B cell (primary cell): ENCODE results near the gene ITGB8. TPM values are rescaled to one million over a fixed set of nuclear protein-coding genes. Genes with fewer than 3 reads are reported as not detected.

Experiments
- ATAC-seq: fragments of 200-7000 bp; cut with Tn5 transposase; one replicate; pipeline ENCODE4 v1.10.0; 2021; ENCODE audit warnings: low read depth, mild to moderate bottlenecking, moderate number of reproducible peaks, moderate library complexity
- CTCF ChIA-PET: fragments of 350-600 bp; sonication (Branson Sonifier 250); formaldehyde crosslinking; loops from one replicate; lab custom pipeline; 2021; ENCODE audit warnings: antibody characterized with exemption, inconsistent platforms; lab: Charles Lee
- POLR2A ChIA-PET: fragments of 350-600 bp; sonication (Branson Sonifier 250); formaldehyde crosslinking; loops from one replicate; lab custom pipeline; 2021; ENCODE audit warnings: antibody characterized with exemption; lab: Charles Lee
- DNase-seq: peaks from one replicate; pipeline ENCODE4 v3.0.0; 2013
- H2AFZ ChIP-seq: 2 replicates; pipeline ENCODE4 v1.6.1; 2012; ENCODE audit warnings: mild to moderate bottlenecking, low read depth, low read length; ENCODE audit not compliant: insufficient read depth, poor library complexity, severe bottlenecking
- H3K27ac ChIP-seq, 2 donors: 1 replicate in 1 of 2; 2 replicates in 1 of 2; pipeline ENCODE4 v1.5.1; 2012 to 2013; ENCODE audit warnings: low read length in 2 of 2, mild to moderate bottlenecking in 2 of 2, moderate library complexity in 1 of 2
- H3K27me3 ChIP-seq, 4 experiments: fragments of 200-600 bp in 1 of 4; sonication (generic) in 1 of 4; replicated peaks in 1 of 4; 1 replicate in 2 of 4; 2 replicates in 2 of 4; pipeline versions ENCODE4 v1.6.1 to v1.7.0; 2013 to 2016; ENCODE audit warnings: low read length in 3 of 4, mild to moderate bottlenecking in 2 of 4, mixed read lengths in 1 of 4, moderate library complexity in 1 of 4; ENCODE audit not compliant: insufficient read depth in 4 of 4, control insufficient read depth in 3 of 4; ENCODE audit errors: control extremely low read depth in 1 of 4
- H3K36me3 ChIP-seq, 2 experiments: replicated peaks in 1 of 2; 1 replicate in 1 of 2; 2 replicates in 1 of 2; pipeline versions ENCODE4 v1.6.1 to v1.7.1; 2013; ENCODE audit warnings: low read length in 1 of 2; ENCODE audit not compliant: insufficient read depth in 2 of 2, control insufficient read depth in 1 of 2; ENCODE audit errors: control extremely low read depth in 1 of 2, extremely low read depth in 1 of 2
- H3K4me1 ChIP-seq, 2 donors: fragments of 200-600 bp in 1 of 2; sonication (generic) in 1 of 2; 1 replicate in 1 of 2; 2 replicates in 1 of 2; pipeline versions ENCODE4 v1.5.1 to v1.6.1; 2013 to 2017; ENCODE audit warnings: low read length in 2 of 2; ENCODE audit not compliant: control insufficient read depth in 2 of 2, insufficient read depth in 2 of 2
- H3K4me2 ChIP-seq: replicated peaks from 2 replicates; pipeline ENCODE3; 2012; ENCODE audit warnings: mild to moderate bottlenecking, low read depth, low read length; ENCODE audit not compliant: poor library complexity, severe bottlenecking
- H3K4me3 ChIP-seq, 5 experiments: fragments of 200-600 bp in 1 of 5; sonication (generic) in 1 of 5; 1 replicate in 3 of 5; 2 replicates in 2 of 5; pipeline versions ENCODE4 v1.5.1 to v1.7.0; 2011 to 2016; ENCODE audit warnings: low read length in 4 of 5, mild to moderate bottlenecking in 4 of 5, low read depth in 2 of 5, control low read depth in 1 of 5, moderate library complexity in 1 of 5; ENCODE audit not compliant: insufficient read depth in 1 of 5; ENCODE audit errors: control extremely low read depth in 1 of 5, extremely low read depth in 1 of 5
- H3K79me2 ChIP-seq: fragments of 200-600 bp; sonication (generic); one replicate; pipeline ENCODE4 v1.6.0; 2016; ENCODE audit warnings: low read length; ENCODE audit not compliant: control insufficient read depth, insufficient read depth
- H3K9ac ChIP-seq: fragments of 200-600 bp; sonication (generic); 2 replicates; pipeline ENCODE4 v1.6.1; 2017; ENCODE audit warnings: mild to moderate bottlenecking, low read length, moderate library complexity
- H3K9me3 ChIP-seq, 3 donors: one replicate each; pipeline versions ENCODE4 v1.6.1 to v1.7.1; 2013; ENCODE audit warnings: low read length in 2 of 3; ENCODE audit not compliant: control insufficient read depth in 2 of 3, insufficient read depth in 1 of 3; ENCODE audit errors: control extremely low read depth in 1 of 3
- H4K20me1 ChIP-seq: 2 replicates; pipeline ENCODE4 v1.6.0; 2012; ENCODE audit warnings: mild to moderate bottlenecking, low read length; ENCODE audit not compliant: insufficient read depth, control insufficient read depth, poor library complexity, severe bottlenecking
- H3K27ac Mint-ChIP-seq: one replicate; pipeline ENCODE4 v1.8.0; 2021; ENCODE audit warnings: mixed read lengths
- H3K27me3 Mint-ChIP-seq: one replicate; pipeline ENCODE4 v1.8.0; 2021; ENCODE audit warnings: mixed read lengths
- H3K4me1 Mint-ChIP-seq: one replicate; pipeline ENCODE4 v1.8.0; 2021; ENCODE audit warnings: mixed read lengths
- H3K4me3 Mint-ChIP-seq: one replicate; pipeline ENCODE4 v1.8.0; 2021; ENCODE audit warnings: mixed read lengths
- H3K9me3 Mint-ChIP-seq: one replicate; pipeline ENCODE4 v1.8.0; 2022; ENCODE audit warnings: mixed read lengths; ENCODE audit not compliant: insufficient read depth
- EZH2 ChIP-seq: IDR thresholded peaks from 2 replicates; pipeline ENCODE4 v1.6.1; 2012; ENCODE audit warnings: borderline replicate concordance, low read depth, mild to moderate bottlenecking, moderate library complexity, low read length; ENCODE audit not compliant: insufficient read depth, poor library complexity, severe bottlenecking
- WGBS: methylation state at CpG from one replicate; pipeline ENCODE4 v1.1.5; 2013; ENCODE audit warnings: missing lambda C conversion rate; ENCODE audit not compliant: insufficient coverage; 5-methylcytosine and 5-hydroxymethylcytosine counted together
- intact Hi-C: fragments of 100-400 bp; cut with micrococcal nuclease; formaldehyde crosslinking; loops from one replicate; pipeline ENCODE4 v1.10.0; 2022
- polyA plus RNA-seq: library from polyadenylated mRNA; depleted of rRNA; stranded (reverse); fragments of >200 nt; gene quantifications from 2 replicates; pipeline ENCODE4 v1.2.3, GENCODE V29; 2012
- total RNA-seq, 2 donors: library from RNA; stranded (reverse); fragments of 120-200 nt in 1 of 2; gene quantifications; 1 replicate in 1 of 2; 2 replicates in 1 of 2; pipeline versions ENCODE4 v1.2.3 to v1.2.4, GENCODE V29; 2013 to 2022
- TF ChIP-seq, protein P1 (sequence below): fragments of 200-600 bp; IDR thresholded peaks from one replicate; pipeline ENCODE4 v1.8.0; 2022; ENCODE audit warnings: antibody characterized with exemption, mild to moderate bottlenecking

The ITGB8 gene
- total and polyA plus RNA-seq, 2 donors (not counting 1 experiment from before 2014, with no cell fraction given) = 0.01 to 0.30 TPM

GRCh38 chr7:20299145-20299544 is 31.6 kb upstream of the ITGB8 start:
- H4K20me1 ChIP-seq = no peaks in the 10 kb centered on the region
- 83% methylated on average over 1 of the region's 1 CpG for WGBS
- no peaks in the 10 kb centered on the region for H3K36me3 ChIP-seq
- intact Hi-C loops = no loop called here
- no peak overlapping the region for H2AFZ ChIP-seq
- H3K4me2 ChIP-seq = no peak overlapping the region
- H3K27me3 ChIP-seq = no peaks in the 10 kb centered on the region
- H3K79me2 ChIP-seq = no peaks in the 10 kb centered on the region
- no peak overlapping the region for H3K9ac ChIP-seq
- H3K27ac ChIP-seq = no peak overlapping the region
- H3K4me1 ChIP-seq = peaks cover 0 to 5% of the 10 kb centered on the region in 2 donors
- peaks cover 7% of the 10 kb centered on the region for H3K9me3 Mint-ChIP-seq
- TF ChIP-seq, protein P1, sequence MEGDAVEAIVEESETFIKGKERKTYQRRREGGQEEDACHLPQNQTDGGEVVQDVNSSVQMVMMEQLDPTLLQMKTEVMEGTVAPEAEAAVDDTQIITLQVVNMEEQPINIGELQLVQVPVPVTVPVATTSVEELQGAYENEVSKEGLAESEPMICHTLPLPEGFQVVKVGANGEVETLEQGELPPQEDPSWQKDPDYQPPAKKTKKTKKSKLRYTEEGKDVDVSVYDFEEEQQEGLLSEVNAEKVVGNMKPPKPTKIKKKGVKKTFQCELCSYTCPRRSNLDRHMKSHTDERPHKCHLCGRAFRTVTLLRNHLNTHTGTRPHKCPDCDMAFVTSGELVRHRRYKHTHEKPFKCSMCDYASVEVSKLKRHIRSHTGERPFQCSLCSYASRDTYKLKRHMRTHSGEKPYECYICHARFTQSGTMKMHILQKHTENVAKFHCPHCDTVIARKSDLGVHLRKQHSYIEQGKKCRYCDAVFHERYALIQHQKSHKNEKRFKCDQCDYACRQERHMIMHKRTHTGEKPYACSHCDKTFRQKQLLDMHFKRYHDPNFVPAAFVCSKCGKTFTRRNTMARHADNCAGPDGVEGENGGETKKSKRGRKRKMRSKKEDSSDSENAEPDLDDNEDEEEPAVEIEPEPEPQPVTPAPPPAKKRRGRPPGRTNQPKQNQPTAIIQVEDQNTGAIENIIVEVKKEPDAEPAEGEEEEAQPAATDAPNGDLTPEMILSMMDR = no peak
- no peak for TF ChIP-seq EZH2
- peaks cover 16% of the 10 kb centered on the region for H3K4me1 Mint-ChIP-seq
- no peak overlapping the region for H3K4me3 ChIP-seq
- ATAC-seq (no peak), DNase-seq (no peak)
- POLR2A ChIA-PET = no interaction called here
- no peaks in the 10 kb centered on the region for H3K27me3 Mint-ChIP-seq
- no peak overlapping the region for H3K27ac Mint-ChIP-seq
- no peaks in the 10 kb centered on the region for H3K9me3 ChIP-seq
- no peak overlapping the region for H3K4me3 Mint-ChIP-seq
- CTCF ChIA-PET = interaction anchor here (0.9 to 2.3 kb wide), 2 partner anchors 127 to 545 kb away, joined by 3 to 8 read pairs; no protein-coding TSS in a partner anchor

DNA sequence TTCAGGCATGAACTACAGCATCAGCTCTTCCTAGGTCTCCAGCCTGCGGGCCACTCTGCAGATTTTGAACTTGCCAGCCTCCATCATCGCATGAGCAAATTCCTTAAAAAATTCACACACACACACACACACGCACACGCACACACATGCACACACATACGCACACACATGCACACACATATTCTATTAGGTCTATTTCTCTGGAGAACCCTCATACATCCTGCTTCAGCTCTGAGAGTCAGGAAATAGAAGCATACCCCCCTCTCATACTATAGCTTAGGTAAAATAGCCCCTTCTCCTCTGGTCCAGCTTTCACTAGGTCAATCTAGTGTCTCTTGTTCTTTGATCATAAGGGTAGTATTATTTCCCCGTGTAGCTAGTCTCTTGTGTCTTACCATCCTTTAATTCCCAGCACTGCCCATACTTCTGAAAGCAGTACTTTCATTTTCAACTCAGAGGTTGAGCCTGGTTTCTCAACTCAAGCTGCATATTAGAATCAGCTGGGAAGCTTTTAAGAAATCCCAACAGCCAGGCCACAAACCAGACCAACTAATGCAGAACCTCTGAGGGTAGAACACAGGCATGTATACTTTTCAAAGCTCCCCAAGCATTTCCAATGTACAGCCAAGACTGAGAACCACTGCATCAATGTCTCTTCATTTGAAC is 30.9 kb upstream of the ITGB8 start:
- H3K27ac ChIP-seq = no peak overlapping the region
- H3K27me3 ChIP-seq = no peaks in the 10 kb centered on the region
- ChIA-PET POLR2A (no interaction called here), CTCF (interaction anchor here (0.9 to 3.0 kb wide), 4 partner anchors 11 to 546 kb away, joined by 3 to 18 read pairs (median 6); partner anchors contain the start of gene MACC1)
- peak overlapping the region; percentile 9 for H3K4me3 Mint-ChIP-seq
- intact Hi-C loops = no loop called here
- no peaks in the 10 kb centered on the region for H4K20me1 ChIP-seq
- H3K9ac ChIP-seq = no peak overlapping the region
- peaks cover 0 to 5% of the 10 kb centered on the region in 2 donors for H3K4me1 ChIP-seq
- peak overlapping the region; percentile 29 for H3K4me2 ChIP-seq
- DNase-seq = no peak
- peak overlapping the region; percentile 60 for H2AFZ ChIP-seq
- H3K9me3 Mint-ChIP-seq = peaks cover 6% of the 10 kb centered on the region
- H3K9me3 ChIP-seq = no peaks in the 10 kb centered on the region
- H3K36me3 ChIP-seq = no peaks in the 10 kb centered on the region
- TF ChIP-seq, protein P1 = no peak
- no peak for TF ChIP-seq EZH2
- ATAC-seq = no peak
- no peak overlapping the region for H3K4me3 ChIP-seq
- no peaks in the 10 kb centered on the region for H3K27me3 Mint-ChIP-seq
- 92% methylated on average over 2 of the region's 6 CpGs for WGBS
- peaks cover 16% of the 10 kb centered on the region for H3K4me1 Mint-ChIP-seq
- no peak overlapping the region for H3K27ac Mint-ChIP-seq
- no peaks in the 10 kb centered on the region for H3K79me2 ChIP-seq
